GM21367 (cell line): ENCODE measurements around the gene ALG5.

ENCODE experiments used
- ATAC-seq: cut with Tn5 transposase; IDR thresholded peaks from one replicate; pipeline ENCODE4 v1.9.1; 2021; ENCODE audit not compliant: unreplicated experiment

ALG5 gene

DNA sequence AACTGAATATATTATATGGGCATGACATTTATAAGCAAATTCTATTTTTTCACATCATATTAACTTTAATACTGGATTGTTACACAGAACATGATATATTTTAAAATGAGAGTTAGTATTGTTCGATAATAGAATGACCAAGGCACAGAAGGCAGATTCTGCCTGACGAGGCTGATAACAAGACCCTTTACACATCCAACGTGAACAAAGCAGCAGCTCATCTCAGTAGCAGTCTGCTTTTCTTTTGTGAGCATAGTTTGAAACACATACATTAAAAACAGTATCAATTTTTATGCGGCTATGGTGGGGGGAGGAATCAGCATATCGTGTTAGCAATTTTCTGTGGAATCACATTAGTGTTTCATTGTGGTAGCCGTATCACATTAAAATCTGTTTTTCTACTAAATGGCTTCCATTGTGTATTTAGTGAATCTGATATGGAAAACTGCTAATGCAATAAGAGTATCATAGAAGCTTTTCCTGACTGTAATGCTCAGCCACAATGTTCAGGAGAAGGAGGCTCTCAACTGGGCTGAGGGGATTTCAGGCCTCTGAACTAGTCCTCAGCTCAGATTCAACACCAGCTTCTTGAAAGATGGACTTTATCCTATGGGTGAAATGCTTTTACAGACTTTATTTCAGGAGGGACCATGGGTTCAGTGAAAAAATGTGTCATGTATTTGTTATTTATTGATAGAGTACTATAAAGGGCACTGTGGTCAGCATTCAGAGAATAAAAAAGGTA is 83.1 kb downstream of the ALG5 start:
- no peak for ATAC-seq

DNA sequence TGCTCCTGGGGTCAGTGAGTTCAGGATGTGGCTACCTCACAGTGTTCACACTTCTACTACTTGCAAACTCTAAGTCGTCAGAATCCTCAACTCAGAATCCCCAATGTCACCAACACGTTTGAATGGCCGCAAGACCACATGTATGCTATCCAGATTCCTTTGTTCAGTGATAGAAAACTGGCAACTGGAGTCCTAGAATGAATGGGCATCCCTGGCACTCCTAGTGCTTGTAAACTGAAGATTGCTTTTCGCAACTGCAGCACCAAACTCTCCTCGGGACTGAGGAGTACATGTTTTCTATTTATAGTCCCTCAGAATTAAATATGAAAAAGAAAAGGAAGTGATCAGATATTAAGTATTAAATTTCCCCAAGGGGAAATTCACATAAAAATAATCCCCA is 84.0 kb downstream of the ALG5 start:
- ATAC-seq, result no peak

DNA sequence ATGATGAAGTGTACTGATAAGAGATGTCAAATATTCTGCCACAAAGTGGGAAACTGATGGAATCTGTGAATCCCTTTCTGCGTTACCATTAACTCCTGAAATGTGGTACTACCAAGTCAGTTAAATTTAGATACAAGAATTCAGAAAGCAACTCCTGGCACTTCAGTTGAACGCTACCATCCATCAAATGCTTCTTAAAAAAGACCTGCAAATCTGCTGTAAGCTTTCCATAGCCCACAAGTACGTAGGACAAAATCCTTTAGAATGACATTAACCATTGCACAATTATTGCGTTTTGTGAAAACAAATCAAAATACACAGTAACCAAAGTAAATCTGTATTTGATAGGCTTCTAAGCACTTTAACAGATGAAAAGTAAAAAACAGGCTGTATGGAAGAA is 84.5 kb downstream of the ALG5 start:
- ATAC-seq, result no peak

DNA sequence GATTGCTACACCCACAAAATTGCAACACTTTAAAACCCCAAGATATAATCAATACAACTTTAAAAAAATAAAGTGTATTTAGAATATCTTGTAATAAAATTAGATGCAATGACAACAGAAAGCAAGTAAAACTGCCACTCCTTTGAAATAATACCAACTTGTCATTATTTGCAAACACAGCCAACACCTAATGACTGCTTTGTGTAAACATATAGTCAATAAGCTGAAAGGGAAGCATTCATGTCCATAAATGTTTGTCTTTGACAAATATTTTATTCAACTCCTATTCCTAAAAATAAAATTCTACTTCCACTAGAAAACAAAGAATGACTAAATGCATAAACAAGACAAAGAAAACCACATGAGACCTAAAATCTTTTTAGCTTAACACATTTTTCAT is 85.7 kb downstream of the ALG5 start:
- ATAC-seq, result no peak

DNA sequence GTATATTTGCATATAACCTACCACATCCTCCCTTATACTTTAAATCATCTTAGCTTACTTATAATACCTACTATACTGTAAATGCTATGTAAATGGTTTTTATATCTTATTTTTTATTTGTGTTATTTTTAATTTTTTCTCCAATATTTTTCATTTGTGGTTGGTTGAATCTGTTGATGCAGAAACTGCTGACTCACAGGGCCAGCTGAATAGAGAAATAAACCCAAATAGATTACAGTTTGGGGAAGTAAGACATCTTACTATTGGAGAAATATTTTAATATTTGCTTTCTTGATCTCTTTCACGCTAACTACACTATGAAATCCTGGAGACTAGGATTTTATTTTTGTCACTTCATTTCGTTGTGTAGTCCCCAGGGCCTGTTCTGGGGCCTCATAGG is 86.2 kb downstream of the ALG5 start:
- no peak for ATAC-seq

DNA sequence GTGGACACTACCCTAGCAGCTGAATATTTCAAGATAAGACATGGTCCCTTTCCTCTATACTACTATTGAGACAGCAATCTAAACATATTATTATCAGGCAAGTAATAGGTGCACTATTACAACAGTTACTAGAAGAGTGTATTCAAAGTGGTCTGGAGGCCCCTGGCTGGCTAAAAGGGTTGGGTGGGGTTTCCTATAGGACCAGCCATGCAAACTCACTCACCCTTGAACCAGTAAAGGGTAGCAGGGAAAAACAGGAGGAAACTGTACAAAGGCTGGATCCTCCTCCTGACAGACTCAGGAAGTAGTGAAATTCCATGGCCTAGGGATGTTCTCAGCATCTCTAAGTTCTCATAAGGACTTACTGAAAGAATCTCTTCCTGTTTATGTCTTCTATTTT is 86.8 kb downstream of the ALG5 start:
- no peak for ATAC-seq

DNA sequence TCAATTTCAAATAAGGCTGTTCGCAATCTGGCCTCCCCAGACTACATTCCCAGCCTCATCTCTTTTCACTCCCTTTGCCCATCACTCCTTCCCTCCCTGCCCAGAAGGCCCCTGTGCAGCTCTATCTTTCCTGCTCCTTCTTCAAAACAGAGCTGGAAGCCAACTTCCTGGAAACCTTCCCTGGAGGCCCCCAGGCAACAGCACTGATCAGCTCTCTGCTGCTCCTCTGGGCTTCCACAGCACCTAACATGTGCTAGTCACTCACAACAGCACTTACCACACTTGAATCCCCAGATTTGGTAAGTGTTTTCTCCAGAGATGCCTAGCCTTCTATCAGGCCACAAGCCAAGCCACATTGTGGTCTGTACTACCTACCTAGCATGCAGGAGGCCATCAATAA is 88.6 kb downstream of the ALG5 start:
- no peak for ATAC-seq

DNA sequence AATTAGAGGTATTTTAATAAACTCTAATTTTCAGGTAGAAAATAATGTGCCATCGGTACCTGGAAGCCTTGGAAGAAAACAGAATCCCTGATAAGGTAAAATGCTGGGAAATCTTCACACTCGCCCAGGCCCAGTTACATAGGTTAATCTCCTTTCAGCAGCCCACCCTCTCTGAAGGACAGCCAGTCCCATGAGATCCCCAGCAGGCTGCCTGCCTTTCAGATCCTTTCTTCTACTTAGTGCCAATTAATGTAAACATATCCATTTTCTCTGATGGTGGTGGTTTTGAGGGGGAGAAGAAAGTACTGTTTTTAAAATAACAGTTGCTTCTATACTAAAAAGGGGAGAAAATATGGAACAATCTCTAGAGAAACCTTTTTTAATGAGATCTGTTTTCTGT is 91.3 kb downstream of the ALG5 start:
- no peak for ATAC-seq

DNA sequence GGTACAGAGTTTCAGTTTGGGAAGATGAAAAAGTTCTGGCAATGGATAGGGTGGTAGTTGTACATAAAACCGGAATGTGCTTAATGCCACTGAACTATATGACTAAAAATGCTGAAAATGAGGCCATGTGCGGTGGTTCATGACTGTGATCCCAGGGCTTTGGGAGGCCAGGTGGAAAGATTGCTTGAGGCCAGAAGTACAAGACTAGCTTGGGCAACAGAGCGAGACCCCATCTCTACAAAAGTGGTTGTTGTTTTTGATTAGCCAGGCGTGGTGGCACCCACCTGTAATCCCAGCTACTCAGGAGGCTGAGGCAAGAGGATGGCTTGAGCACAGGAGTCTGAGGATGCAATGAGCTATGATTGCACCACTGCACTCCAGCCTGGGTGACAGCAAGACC is 91.9 kb downstream of the ALG5 start:
- ATAC-seq, result no peak

DNA sequence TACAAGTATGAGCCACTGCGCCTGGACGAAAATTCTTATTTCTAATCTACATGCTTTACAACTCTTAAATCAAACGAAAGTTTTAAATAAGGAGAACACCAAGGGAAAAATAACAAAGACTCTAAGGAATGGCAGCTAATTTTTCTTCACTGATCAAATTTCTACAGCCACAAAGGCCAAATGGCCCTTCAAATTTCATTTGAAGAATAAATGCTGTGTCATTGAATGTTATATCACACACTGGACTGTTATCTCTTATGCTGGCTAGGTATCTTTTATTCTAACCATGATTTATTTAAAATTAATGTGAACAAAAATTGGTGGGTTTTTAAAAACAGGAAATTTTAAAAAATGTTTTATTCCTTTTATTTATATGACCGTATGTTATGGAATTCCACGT is 93.2 kb downstream of the ALG5 start:
- ATAC-seq, result no peak

DNA sequence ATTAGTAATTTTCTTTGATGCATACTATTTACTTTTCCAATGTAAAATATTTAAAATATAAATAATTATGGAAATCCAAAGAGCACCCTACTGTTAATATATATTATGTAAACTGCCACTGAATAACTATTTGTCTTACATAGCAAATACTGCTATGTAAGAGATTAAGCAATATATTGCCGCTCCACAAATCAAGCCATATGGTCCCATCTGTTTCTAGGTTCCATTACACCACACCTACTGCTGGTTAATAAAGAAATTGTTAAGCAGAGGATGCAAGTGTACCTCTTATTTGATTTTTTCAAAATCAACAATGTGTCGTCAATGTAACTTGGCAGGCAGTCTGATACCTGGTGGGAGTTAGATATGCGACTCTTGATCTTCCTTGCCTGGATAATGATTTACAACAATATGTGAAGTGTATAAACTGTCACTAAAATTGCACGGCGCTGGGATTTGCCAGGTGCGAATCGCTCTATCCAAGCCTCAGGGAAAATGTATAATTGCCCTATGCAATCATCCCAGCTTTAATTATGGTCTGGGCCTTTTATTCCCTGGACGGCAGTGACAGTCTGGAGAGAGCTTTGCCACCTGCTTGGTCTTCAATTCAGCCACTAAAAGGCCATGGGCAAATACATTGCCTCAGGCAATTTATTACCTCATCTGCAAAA is 95.1 kb downstream of the ALG5 start:
- ATAC-seq, result no peak
